Measurements from ENCODE around the gene KATNAL2. TPM values are rescaled to one million over a fixed set of nuclear protein-coding genes. Genes with fewer than 3 reads are reported as not detected.

Gene KATNAL2
- polyA plus RNA-seq, 2 of the 4 experiments (the other 2 are of a cell fraction): 4.0 to 5.4 TPM

- no peak for TF ChIP-seq MYC (IDR thresholded peaks at IDR 0.05; ENCODE audit: borderline replicate concordance, low read length)
- no peak for TF ChIP-seq USF2 (IDR thresholded peaks at IDR 0.05)
- TF ChIP-seq HOXA7 (CRISPR knock-in tag; IDR thresholded peaks at IDR 0.05): no peak
Measured at GRCh38 chr18:47113796-47114540, 196.6 kb downstream of the KATNAL2 start (continued).

GRCh38 chr18:47115205-47115604 lies 197.8 kb downstream of the KATNAL2 start:
- no peak for DNase-seq (ENCODE audit: low read depth in 1 of 2, low spot score in 1 of 2)
- CTCF ChIA-PET: interaction anchor here (2.2 to 3.8 kb wide), 2 partner anchors 16 to 89 kb away, joined by 5 to 16 read pairs; no protein-coding TSS in a partner anchor
- H3K4me1 ChIP-seq: no peaks in the 10 kb centered on the region

GRCh38 chr18:47118981-47119380 lies 201.6 kb downstream of the KATNAL2 start:
- CTCF ChIA-PET: interaction anchor here (1.8 kb wide), 1 partner anchor 86 kb away, joined by 8 read pairs; no protein-coding TSS in a partner anchor
- no peaks in the 10 kb centered on the region for H3K4me1 ChIP-seq
- WGBS (ENCODE audit: missing lambda C conversion rate): 85% methylated on average over 2 of the region's 2 CpGs
- FAIRE-seq: no peak
- no peaks in the 10 kb centered on the region for H3K9me3 ChIP-seq
- DNase-seq (ENCODE audit: low read depth in 1 of 2, low spot score in 1 of 2): no peak
- no peak for ATAC-seq
- no peak overlapping the region for H3K27ac ChIP-seq
- POLR2A ChIA-PET: no interaction called here
- no peak overlapping the region for H3K4me3 ChIP-seq
- no peak overlapping the region for H3K4me2 ChIP-seq
- TF ChIP-seq CHD2 (IDR thresholded peaks at IDR 0.05; ENCODE audit: low read length, partially characterized antibody) (no peak), SREBF2 (IDR thresholded peaks at IDR 0.05) (no peak), NPAS2 (CRISPR knock-in tag; IDR thresholded peaks at IDR 0.05; ENCODE audit: borderline replicate concordance) (no peak), HES2 (IDR thresholded peaks at IDR 0.05) (no peak), TFCP2L1 (CRISPR knock-in tag; IDR thresholded peaks at IDR 0.05) (no peak), HMGXB4 (CRISPR knock-in tag; IDR thresholded peaks at IDR 0.05; ENCODE audit: borderline replicate concordance) (no peak), POLR2AphosphoS2 (conservative IDR thresholded peaks at IDR 0.05; ENCODE audit: low read length) (no peak), RNF2 (IDR thresholded peaks at IDR 0.05; ENCODE audit: borderline replicate concordance, low read depth) (no peak), BHLHE40 (IDR thresholded peaks at IDR 0.05; ENCODE audit: low read depth, low read length) (no peak), ELK1 (IDR thresholded peaks at IDR 0.05; ENCODE audit: low read depth, low read length) (no peak), BCL3 (IDR thresholded peaks at IDR 0.05) (no peak)

More at GRCh38 chr18:47115205-47115604, 197.8 kb downstream of the KATNAL2 start:
- TF ChIP-seq RFX5 (IDR thresholded peaks at IDR 0.05) (no peak), RNF2 (IDR thresholded peaks at IDR 0.05; ENCODE audit: borderline replicate concordance, low read depth) (no peak), CBX2 (IDR thresholded peaks at IDR 0.05; ENCODE audit: borderline replicate concordance, low read depth) (no peak), MAZ (IDR thresholded peaks at IDR 0.05; ENCODE audit: borderline replicate concordance, low read depth, low read length) (no peak), PHF8 (IDR thresholded peaks at IDR 0.05; ENCODE audit: borderline replicate concordance, low read depth) (no peak), E2F6 (IDR thresholded peaks at IDR 0.05; ENCODE audit: borderline replicate concordance, low read depth) (no peak), HES2 (IDR thresholded peaks at IDR 0.05) (no peak), ZC3H11A (IDR thresholded peaks at IDR 0.05) (no peak), MYC (IDR thresholded peaks at IDR 0.05; ENCODE audit: borderline replicate concordance, low read length) (no peak), CHD2 (IDR thresholded peaks at IDR 0.05; ENCODE audit: low read length, partially characterized antibody) (no peak), HMGXB4 (CRISPR knock-in tag; IDR thresholded peaks at IDR 0.05; ENCODE audit: borderline replicate concordance) (no peak), SREBF2 (IDR thresholded peaks at IDR 0.05) (no peak)
- POLR2A ChIA-PET: no interaction called here
- ATAC-seq: no peak
- H3K4me3 ChIP-seq: no peak overlapping the region
- no peak for FAIRE-seq
- H3K9me3 ChIP-seq: no peaks in the 10 kb centered on the region
- no peak overlapping the region for H3K27ac ChIP-seq
- WGBS (ENCODE audit: missing lambda C conversion rate): 76% methylated on average over 2 of the region's 2 CpGs
- no peak overlapping the region for H3K4me2 ChIP-seq

Data from A549 (cell line).